HepG2 (cell line): ENCODE data around the gene RAP1GAP2. TPM values are rescaled to one million over a fixed set of nuclear protein-coding genes. Genes with fewer than 3 reads are reported as not detected.

Source experiments
- ARID5B ChIP-seq: IDR thresholded peaks from 2 replicates; pipeline ENCODE4 v1.4.0; 2020; ENCODE audit warnings: mild to moderate bottlenecking, missing genetic modification reagents
- BHLHE40 ChIP-seq: IDR thresholded peaks from 2 replicates; pipeline ENCODE4 v1.6.1; 2011; ENCODE audit warnings: low read length, improper control_type of control experiment
- CHD2 ChIP-seq: IDR thresholded peaks from 2 replicates; pipeline ENCODE4 v1.6.1; 2011; ENCODE audit warnings: low read depth, low read length, improper control_type of control experiment
- MYNN ChIP-seq: sonication (generic); formaldehyde crosslinking; IDR thresholded peaks from 2 replicates; pipeline ENCODE4 v1.4.0; 2020; ENCODE audit warnings: mild to moderate bottlenecking, low read depth, missing genetic modification reagents
- PAF1 ChIP-seq: IDR thresholded peaks from 2 replicates; pipeline ENCODE4 v1.6.1; 2016; ENCODE audit warnings: missing genetic modification reagents, missing compliant biosample characterization
- PAXIP1 ChIP-seq: sonication (generic); formaldehyde crosslinking; conservative IDR thresholded peaks from 2 replicates; pipeline ENCODE4 v1.4.0; 2020; ENCODE audit warnings: mild to moderate bottlenecking, missing genetic modification reagents, moderate library complexity
- RAD21 ChIP-seq: fragments of 450-650 bp; formaldehyde crosslinking; IDR thresholded peaks from 2 replicates; pipeline ENCODE4 v1.5.0; 2020; ENCODE audit warnings: mild to moderate bottlenecking
- SUZ12 ChIP-seq: fragments of 150-350 bp; IDR thresholded peaks from 2 replicates; pipeline ENCODE4 v1.6.1; 2014; ENCODE audit warnings: low read depth, low read length
- TBX3 ChIP-seq: fragments of 450-650 bp; IDR thresholded peaks from 2 replicates; pipeline ENCODE4 v1.6.1; 2017; ENCODE audit warnings: antibody characterized with exemption, mild to moderate bottlenecking, inconsistent platforms, borderline replicate concordance
- TRAFD1 ChIP-seq: sonication (generic); formaldehyde crosslinking; IDR thresholded peaks from 2 replicates; pipeline ENCODE4 v1.5.1; 2020; ENCODE audit warnings: missing genetic modification reagents, mild to moderate bottlenecking, borderline replicate concordance
- ZKSCAN1 ChIP-seq: fragments of 150-350 bp; IDR thresholded peaks from 2 replicates; pipeline ENCODE4 v1.6.1; 2014; ENCODE audit warnings: low read length
- ZNF609 ChIP-seq: sonication (generic); formaldehyde crosslinking; IDR thresholded peaks from 2 replicates; pipeline ENCODE4 v1.4.0; 2020; ENCODE audit warnings: mild to moderate bottlenecking, missing genetic modification reagents, borderline replicate concordance
- ZNF691 ChIP-seq: sonication (generic); formaldehyde crosslinking; IDR thresholded peaks from 2 replicates; pipeline ENCODE4 v1.4.0; 2020; ENCODE audit warnings: missing genetic modification reagents, low read depth, mild to moderate bottlenecking, borderline replicate concordance
- ZNF782 ChIP-seq: sonication (generic); formaldehyde crosslinking; IDR thresholded peaks from 2 replicates; pipeline ENCODE4 v1.4.0; 2020; ENCODE audit warnings: missing genetic modification reagents, mild to moderate bottlenecking, borderline replicate concordance
- polyA plus RNA-seq, 8 experiments: library from polyadenylated mRNA; depleted of rRNA in 3 of 8; stranded (reverse) in 7 of 8; unstranded in 1 of 8; fragments of >200 nt; fragmentation: Illumina TruSeq in 4 of 8; extraction: Trizol in 4 of 8; gene quantifications; 2 replicates each; pipeline versions ENCODE4 v1.2.1 to v1.2.3, GENCODE V29; 2011 to 2016; ENCODE audit warnings: low read depth in 4 of 8, missing spikeins in 1 of 8, mixed read lengths in 1 of 8; ENCODE audit not compliant: insufficient read depth in 1 of 8
- total RNA-seq, 5 experiments: library from RNA; depleted of rRNA; stranded (reverse); fragments of >200 nt; fragmentation: Illumina TruSeq; extraction: Trizol; gene quantifications; 2 replicates each; pipeline ENCODE4 v1.2.3, GENCODE V29; 2016; ENCODE audit warnings: low read depth in 1 of 5

RAP1GAP2 gene
- total and polyA plus RNA-seq, 2 of the 13 experiments (the other 11 are each of a cell fraction or from before 2014, with no cell fraction given): 10.9 to 12.0 TPM

- TF ChIP-seq PAXIP1 (0 out of 2 replicates have a peak, but pooled peaks have one; percentile 26), ZNF782 (CRISPR knock-in tag) (peak; percentile 95), PAF1 (no peak), TBX3 (no peak), ZNF691 (CRISPR knock-in tag) (peak; percentile 90; the same call in 1 of the 2 replicates), SUZ12 (no peak), CHD2 (no peak), BHLHE40 (no peak), ZKSCAN1 (no peak), TRAFD1 (no peak), MYNN (CRISPR knock-in tag) (no peak), ZNF609 (CRISPR knock-in tag) (no peak), ARID5B (peak; percentile 79), RAD21 (peak; percentile 67)
These were observed 46.5 kb upstream of the RAP1GAP2 start (continued) for GRCh38 chr17:2749784-2750181.
